ENCODE results near the gene BSCL2. TPM values are rescaled to one million over a fixed set of nuclear protein-coding genes. Genes with fewer than 3 reads are reported as not detected.

BSCL2 gene
- total and polyA plus RNA-seq, 4 donors, result 30.7 to 190 (median 93.0) TPM

- no peak for TF ChIP-seq CTCF (IDR thresholded peaks at IDR 0.05; ENCODE audit: control extremely low read depth, extremely low read depth)
- DNase-seq (no peak), ATAC-seq (ENCODE audit: insufficient read depth, low FRiP score) (no peak)
- peaks cover 0 to 35% (median 6%) of the 10 kb centered on the region in 5 donors for H3K4me1 ChIP-seq (ENCODE audit: control insufficient read depth in 5 of 5, insufficient read depth in 5 of 5, low read length in 5 of 5)
- peak overlapping the region; percentile 98 for H3K4me3 ChIP-seq
- no peaks in the 10 kb centered on the region for H3K27me3 ChIP-seq (ENCODE audit: control insufficient read depth in 3 of 3, insufficient read depth in 3 of 3, low read length in 2 of 3)
- no peaks in the 10 kb centered on the region for H3K9me3 ChIP-seq (ENCODE audit: control insufficient read depth in 4 of 4, insufficient read depth in 3 of 4, low read length in 3 of 4)
- peak overlapping the region; percentile 85 to 89 for H3K9ac ChIP-seq (ENCODE audit: insufficient read depth in 1 of 2, low read length in 2 of 2)
- WGBS, 2 donors, result 0% methylated on average over 51 of the region's 51 CpGs
- peak overlapping the region; percentile 97 to 99 for H3K27ac ChIP-seq (ENCODE audit: low read depth in 1 of 2, low read length in 1 of 2)
- H3K36me3 ChIP-seq (ENCODE audit: control insufficient read depth in 4 of 4, insufficient read depth in 4 of 4, low read length in 4 of 4), result peaks cover 12 to 34% (median 26%) of the 10 kb centered on the region in 4 donors
Measured at GRCh38 chr11:62726156-62726914, 19.1 kb upstream of the BSCL2 start.

GRCh38 chr11:62725646-62726045 is 18.4 kb upstream of the BSCL2 start:
- Histone ChIP-seq H3K4me1 (ENCODE audit: control insufficient read depth in 5 of 5, insufficient read depth in 5 of 5, low read length in 5 of 5) (peaks cover 0 to 35% (median 6%) of the 10 kb centered on the region in 5 donors), H3K9ac (ENCODE audit: insufficient read depth in 1 of 2, low read length in 2 of 2) (peak overlapping the region; percentile 85 to 89), H3K9me3 (ENCODE audit: control insufficient read depth in 4 of 4, insufficient read depth in 3 of 4, low read length in 3 of 4) (no peaks in the 10 kb centered on the region), H3K36me3 (ENCODE audit: control insufficient read depth in 4 of 4, insufficient read depth in 4 of 4, low read length in 4 of 4) (peaks cover 14 to 41% (median 31%) of the 10 kb centered on the region in 4 donors), H3K27me3 (ENCODE audit: control insufficient read depth in 3 of 3, insufficient read depth in 3 of 3, low read length in 2 of 3) (no peaks in the 10 kb centered on the region), H3K27ac (ENCODE audit: low read depth in 1 of 2, low read length in 1 of 2) (peak overlapping the region in 1 of 2 donors; percentile 99), H3K4me3 (peak overlapping the region; percentile 98)
- DNase-seq (no peak), ATAC-seq (ENCODE audit: insufficient read depth, low FRiP score) (no peak)
- TF ChIP-seq CTCF (IDR thresholded peaks at IDR 0.05; ENCODE audit: control extremely low read depth, extremely low read depth), result no peak
- WGBS, 2 donors, result 1 to 2% methylated on average over 7 of the region's 7 CpGs

GRCh38 chr11:62724171-62724570 is 16.9 kb upstream of the BSCL2 start:
- WGBS, 2 donors, result 60 to 79% methylated on average over 8 of the region's 8 CpGs
- Histone ChIP-seq H3K36me3 (ENCODE audit: control insufficient read depth in 4 of 4, insufficient read depth in 4 of 4, low read length in 4 of 4) (peaks cover 26 to 56% (median 46%) of the 10 kb centered on the region in 4 donors), H3K27me3 (ENCODE audit: control insufficient read depth in 3 of 3, insufficient read depth in 3 of 3, low read length in 2 of 3) (no peaks in the 10 kb centered on the region), H3K27ac (ENCODE audit: low read depth in 1 of 2, low read length in 1 of 2) (no peak overlapping the region), H3K9me3 (ENCODE audit: control insufficient read depth in 4 of 4, insufficient read depth in 3 of 4, low read length in 3 of 4) (no peaks in the 10 kb centered on the region), H3K4me1 (ENCODE audit: control insufficient read depth in 5 of 5, insufficient read depth in 5 of 5, low read length in 5 of 5) (peaks cover 0 to 24% (median 2%) of the 10 kb centered on the region in 5 donors), H3K9ac (ENCODE audit: insufficient read depth in 1 of 2, low read length in 2 of 2) (peak overlapping the region; percentile 13 to 16), H3K4me3 (no peak overlapping the region)
- DNase-seq (no peak), ATAC-seq (ENCODE audit: insufficient read depth, low FRiP score) (no peak)
- no peak for TF ChIP-seq CTCF (IDR thresholded peaks at IDR 0.05; ENCODE audit: control extremely low read depth, extremely low read depth)
